NK-92 (cell line): Measurements from ENCODE around the gene VIPR2.

Experiments
- DNase-seq: peaks from one replicate; lab custom pipeline; 2025; ENCODE audit not compliant: unreplicated experiment; lab: John Stamatoyannopoulos, UW

Gene VIPR2

GRCh38 chr7:159028508-159029401 is 115.9 kb downstream of the VIPR2 start:
- no peak for DNase-seq

DNA sequence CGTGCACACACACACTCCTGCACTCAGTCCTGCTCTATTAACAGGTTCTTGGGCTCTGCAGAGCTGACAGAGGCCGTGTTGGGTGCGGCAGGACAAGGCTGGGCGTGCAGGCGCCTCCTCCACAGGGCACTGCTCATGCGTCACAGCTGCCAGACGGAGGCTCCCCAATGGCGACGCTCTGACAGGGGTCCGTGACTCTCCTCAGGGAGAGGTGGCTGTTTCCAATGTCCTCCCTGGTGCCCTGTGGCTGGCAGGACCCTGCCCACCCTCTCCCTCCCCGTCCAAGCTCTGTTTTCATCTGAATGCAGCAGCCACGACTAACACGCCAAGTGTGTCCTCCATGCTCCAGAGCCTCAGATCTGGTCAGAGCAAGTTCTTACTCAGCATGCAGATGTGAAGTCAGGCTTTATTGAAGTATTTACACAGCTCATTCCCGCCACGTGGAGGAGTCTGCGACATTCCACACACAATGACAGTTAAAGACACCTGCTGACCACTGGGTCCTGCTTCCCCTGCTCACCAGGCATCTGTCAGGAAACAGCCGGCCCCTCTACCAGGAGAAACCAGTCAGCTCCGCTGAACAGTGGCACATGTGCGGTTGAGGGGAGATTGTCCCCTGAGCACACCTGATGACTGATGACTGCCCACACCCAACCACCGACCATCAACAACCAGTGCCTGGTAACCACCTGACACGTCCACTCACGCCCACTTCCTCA is 116.7 kb downstream of the VIPR2 start:
- no peak for DNase-seq

GRCh38 chr7:159027056-159027788 is 117.4 kb downstream of the VIPR2 start:
- no peak for DNase-seq

DNA sequence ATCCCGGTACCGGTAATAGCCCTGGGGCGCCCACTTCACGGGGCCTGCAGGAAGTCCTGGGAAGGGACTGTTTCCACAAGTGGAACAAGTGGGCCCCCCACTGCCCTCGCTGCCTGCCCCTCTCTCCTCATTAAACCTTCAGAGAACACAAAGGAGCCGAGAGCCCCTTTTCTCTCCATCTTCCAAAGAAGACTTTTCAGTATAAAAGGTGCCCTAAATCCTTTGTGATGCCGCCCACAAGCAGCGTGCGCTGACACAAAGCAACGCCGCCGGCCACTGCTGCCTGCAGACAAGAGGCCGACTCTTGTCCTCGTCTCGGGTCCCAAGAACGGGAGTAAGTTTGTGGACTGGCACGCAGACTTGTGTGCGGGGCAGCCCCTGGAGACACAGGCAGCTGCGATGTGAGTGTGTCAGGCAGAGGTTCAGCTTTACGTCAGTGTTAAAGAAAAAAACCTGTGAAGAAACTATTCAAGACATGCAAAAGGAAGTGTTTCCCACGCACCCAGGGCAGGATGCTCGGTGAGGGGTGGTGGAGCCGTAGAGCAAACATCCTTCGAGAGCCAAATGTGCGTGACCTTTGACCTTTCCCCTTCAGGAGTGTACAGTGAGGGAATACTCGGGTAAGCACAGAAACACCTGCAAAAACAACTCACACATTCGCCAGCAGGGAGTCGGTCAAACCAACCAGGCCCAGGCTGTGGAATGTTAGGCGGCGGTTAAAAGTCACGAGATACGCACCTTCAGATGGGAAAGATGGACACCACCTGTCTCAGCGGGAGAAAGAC is 118.2 kb downstream of the VIPR2 start:
- DNase-seq, result no peak

DNA sequence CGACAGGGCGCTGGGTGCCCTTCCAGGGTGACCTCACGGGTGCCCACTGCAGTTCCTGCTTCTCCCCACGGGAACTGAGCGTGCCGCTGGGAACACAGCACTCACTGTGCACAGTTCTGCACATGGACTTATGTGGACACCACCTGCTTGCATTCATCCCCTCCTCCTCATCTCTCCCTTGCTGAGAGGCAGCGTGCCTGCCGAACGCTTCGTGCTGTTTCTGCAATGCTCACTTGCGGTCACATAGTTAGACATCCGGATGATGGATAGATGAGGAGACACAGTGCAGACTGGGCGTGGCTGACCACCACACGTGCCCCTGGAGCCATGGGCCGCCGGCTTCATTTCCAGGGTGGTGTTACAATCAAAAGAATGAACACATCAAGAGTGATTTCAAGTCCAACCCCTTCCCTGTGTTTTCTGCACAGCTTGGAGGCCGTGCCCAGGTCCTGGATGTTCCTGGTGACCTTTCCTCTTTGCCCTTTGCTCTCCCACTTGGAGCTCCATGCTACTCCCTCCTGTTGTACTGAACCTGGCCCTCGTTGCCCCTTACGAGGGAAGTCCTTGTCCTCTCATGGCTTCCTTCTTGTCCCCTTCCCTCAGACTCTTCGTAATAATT is 119.4 kb downstream of the VIPR2 start:
- no peak for DNase-seq

DNA sequence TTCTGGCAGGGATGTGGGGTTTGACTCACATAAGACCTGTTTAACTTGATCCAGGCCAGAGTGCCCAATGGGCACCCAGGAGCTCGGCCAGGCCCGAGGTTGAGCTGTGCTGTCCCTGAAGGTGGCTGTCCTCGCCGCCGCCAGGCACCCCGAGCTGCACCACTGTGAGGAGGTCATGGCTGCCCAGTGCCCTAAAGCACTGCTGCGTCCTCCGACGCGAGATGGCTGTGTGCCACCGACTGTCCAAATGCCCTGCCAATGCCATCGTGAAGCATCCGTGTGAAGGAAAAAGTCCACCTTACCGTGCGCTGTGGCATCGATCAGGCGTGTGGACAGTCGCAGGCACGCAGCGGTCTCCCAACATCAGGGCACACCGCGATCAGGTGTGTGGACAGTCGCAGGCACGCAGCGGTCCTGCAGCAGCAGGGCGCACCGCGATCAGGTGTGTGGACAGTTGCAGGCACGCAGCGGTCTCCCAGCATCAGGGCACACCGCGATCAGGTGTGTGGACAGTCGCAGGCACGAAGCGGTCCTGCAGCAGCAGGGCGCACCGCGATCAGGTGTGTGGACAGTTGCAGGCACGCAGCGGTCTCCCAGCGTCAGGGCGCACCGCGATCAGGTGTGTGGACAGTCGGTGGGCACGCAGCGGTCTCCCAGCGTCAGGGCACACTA is 120.3 kb downstream of the VIPR2 start:
- no peak for DNase-seq

DNA sequence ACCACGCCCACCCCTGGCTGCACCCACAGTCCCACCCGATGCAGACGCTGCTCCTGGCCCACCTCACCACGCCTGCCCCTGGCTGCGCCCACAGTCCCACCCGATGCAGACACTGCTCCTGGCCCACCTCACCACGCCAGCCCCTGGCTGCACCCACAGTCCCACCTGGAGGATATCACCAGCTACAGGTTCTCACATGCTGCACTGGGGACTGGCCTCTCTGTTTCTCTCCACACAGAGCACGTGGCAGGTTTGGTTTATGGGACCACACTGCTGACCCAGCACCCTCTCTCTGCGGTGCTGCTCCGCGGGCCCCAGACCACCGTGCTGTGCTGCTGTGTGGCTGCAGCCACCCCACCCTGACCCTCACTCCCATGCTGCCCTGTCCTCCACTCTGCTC is 120.9 kb downstream of the VIPR2 start:
- no peak for DNase-seq

DNA sequence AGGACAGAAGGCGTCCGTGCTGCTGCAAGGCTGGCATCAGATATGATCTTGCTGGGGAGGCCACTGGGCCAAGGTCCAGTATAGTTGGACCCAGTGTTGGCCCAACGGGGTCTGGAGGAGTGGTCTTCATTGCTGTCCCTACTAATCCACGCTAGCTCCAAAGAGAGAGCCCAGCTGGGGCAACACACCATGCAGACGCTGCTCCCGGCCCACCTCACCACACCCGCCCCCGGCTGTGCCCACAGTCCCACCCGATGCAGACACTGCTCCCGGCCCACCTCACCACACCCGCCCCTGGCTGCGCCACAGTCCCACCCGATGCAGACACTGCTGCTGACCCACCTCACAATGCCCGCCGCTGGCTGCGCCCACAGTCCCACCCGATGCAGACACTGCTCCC is 121.5 kb downstream of the VIPR2 start:
- DNase-seq, result no peak

- DNase-seq, result no peak
These were observed 122.3 kb downstream of the VIPR2 start for GRCh38 chr7:159022238-159022993.

GRCh38 chr7:159020987-159021386 is 123.7 kb downstream of the VIPR2 start:
- no peak for DNase-seq

DNA sequence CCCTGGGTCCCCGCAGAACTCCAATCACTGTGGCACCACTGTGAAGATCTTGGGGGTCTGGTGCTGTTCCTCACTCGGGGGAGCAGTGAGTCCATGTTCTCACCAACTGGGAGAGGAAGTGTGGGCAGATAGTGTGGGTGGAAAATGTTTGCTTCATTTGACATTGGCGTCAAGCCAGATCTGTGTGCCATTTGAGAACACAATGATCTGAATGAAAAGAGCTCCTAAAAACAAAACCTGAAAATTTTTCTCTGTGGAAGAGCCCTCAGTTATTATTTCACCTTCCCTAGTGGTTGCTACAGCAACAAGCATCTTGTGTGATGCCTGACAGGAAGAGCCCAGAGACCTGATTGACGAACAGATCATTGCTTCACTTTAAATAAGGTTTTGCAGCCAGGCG is 125.6 kb downstream of the VIPR2 start:
- no peak for DNase-seq

DNA sequence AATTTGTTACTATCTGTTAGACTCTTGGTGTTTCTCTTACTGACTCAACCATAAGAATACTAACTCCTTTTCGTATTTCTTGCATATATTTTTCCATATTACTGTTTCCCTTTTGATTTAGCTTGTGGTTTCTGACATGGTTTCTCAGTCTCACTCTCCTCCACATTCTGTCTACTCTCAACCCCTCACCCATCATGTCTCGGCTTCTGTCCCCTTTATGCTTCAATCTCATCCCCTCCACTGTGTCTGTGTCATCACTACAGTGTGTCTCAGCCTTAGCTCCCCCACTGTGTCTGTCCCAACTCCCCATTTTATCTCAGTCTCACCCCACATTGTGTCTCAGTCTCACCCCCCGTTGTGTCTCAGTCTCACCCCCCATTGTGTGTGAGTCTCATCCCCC is 126.9 kb downstream of the VIPR2 start:
- no peak for DNase-seq

DNA sequence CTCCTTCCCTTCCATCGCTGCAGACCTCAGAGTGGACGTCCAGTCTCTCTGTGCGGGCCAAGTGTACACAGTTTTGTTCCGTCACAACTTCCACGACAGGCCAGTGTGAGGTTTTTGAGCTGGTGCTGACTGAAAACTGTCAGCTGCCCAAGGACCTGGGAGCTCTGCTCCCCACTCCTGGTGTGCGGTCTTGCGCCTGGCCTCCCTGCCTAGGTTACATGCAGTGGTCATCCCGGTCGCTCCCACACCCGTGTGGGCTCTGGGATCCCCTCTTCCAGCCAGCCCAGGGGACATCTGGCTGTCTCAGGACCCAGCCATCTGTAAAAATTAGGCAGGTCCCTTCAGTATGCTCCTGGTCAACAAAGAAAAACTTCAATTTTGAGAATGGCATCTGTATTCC is 127.5 kb downstream of the VIPR2 start:
- DNase-seq, result no peak

- DNase-seq, result no peak
These were observed 128.1 kb downstream of the VIPR2 start for GRCh38 chr7:159016591-159016990.

- DNase-seq, result no peak
These were observed 128.9 kb downstream of the VIPR2 start for GRCh38 chr7:159015454-159016410.

DNA sequence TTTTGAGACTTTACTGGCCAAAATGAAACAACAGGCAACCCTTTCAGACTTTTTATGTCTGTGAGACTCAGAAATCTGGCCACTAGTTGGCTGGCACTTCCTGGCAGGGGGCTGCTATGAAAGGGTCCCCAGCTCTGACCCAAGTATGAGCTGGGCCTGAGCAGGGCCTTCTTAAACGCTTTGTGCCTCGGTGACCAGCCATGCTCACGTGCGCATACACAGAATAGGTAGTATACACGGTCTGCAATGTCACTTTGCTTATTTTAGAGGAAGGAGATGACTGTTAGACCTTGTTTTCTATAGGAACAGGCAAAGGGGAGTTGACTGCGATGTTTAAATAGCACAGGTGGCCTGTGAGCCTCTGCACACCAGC is 129.6 kb downstream of the VIPR2 start:
- no peak for DNase-seq

- DNase-seq, result no peak
These were observed 130.2 kb downstream of the VIPR2 start for GRCh38 chr7:159014297-159015062.
